Measurements from ENCODE around the gene PARP12. TPM values are rescaled to one million over a fixed set of nuclear protein-coding genes. Genes with fewer than 3 reads are reported as not detected.
A peak's percentile ranks its signal among the peaks of the same experiment; 100 is the strongest.

The PARP12 gene
- total and polyA plus RNA-seq, 2 of the 8 experiments (the other 6 are each of a cell fraction or from before 2014, with no cell fraction given) = 9.0 to 21.5 TPM

GRCh38 chr7:140036224-140036962 lies 26.4 kb downstream of the PARP12 start:
- FAIRE-seq (no peak), DNase-seq (ENCODE audit: low read depth in 1 of 2, low spot score in 2 of 2) (no peak)
- no peak overlapping the region for H4K91ac ChIP-seq (replicated peaks; ENCODE audit: insufficient read length, low read length)
- ChIA-PET CTCF (ENCODE audit: partially characterized antibody) (no interaction called here), POLR2A (ENCODE audit: partially characterized antibody) (no interaction called here)
- H3K14ac ChIP-seq (ENCODE audit: insufficient read length) = no peak overlapping the region
- no peaks in the 10 kb centered on the region for H3K36me3 ChIP-seq (ENCODE audit: control insufficient read depth in 2 of 4, insufficient read depth in 4 of 4, low read length in 3 of 4)
- no peak overlapping the region for H2AFZ ChIP-seq (ENCODE audit: low read length)
- H2BK20ac ChIP-seq (ENCODE audit: low read length) = no peak overlapping the region
- H3K27me3 ChIP-seq (replicated peaks in 1 of 4; ENCODE audit: control insufficient read depth in 3 of 4, extremely low read depth in 1 of 4, insufficient read depth in 3 of 4, low read length in 3 of 4) = no peaks in the 10 kb centered on the region
- H3K4ac ChIP-seq (replicated peaks; ENCODE audit: insufficient read length, low read depth, low read length) = peak overlapping the region; percentile 33
- H2BK15ac ChIP-seq (ENCODE audit: low read length) = no peak overlapping the region
- H3K79me2 ChIP-seq (ENCODE audit: control insufficient read depth in 1 of 2, insufficient read depth in 2 of 2, low read length in 2 of 2) = no peaks in the 10 kb centered on the region
- H3K4me2 ChIP-seq (ENCODE audit: insufficient read depth in 1 of 2, low read depth in 2 of 2, low read length in 2 of 2) = no peak overlapping the region
- H4K20me1 ChIP-seq (replicated peaks in 1 of 2; ENCODE audit: control insufficient read depth in 1 of 2, insufficient read depth in 2 of 2, low read length in 2 of 2) = no peaks in the 10 kb centered on the region
- H3K23ac ChIP-seq (ENCODE audit: insufficient read length) = no peak overlapping the region
- H3K4me3 ChIP-seq (ENCODE audit: extremely low read depth in 1 of 4, insufficient read depth in 2 of 4, low read depth in 3 of 4, low read length in 4 of 4) = no peak overlapping the region
- no peak overlapping the region for H2AK5ac ChIP-seq (ENCODE audit: low read depth, low read length)
- H4K5ac ChIP-seq (ENCODE audit: insufficient read length, low read depth, low read length) = no peak overlapping the region
- H3K9ac ChIP-seq (replicated peaks in 1 of 4; ENCODE audit: extremely low read depth in 1 of 4, low read depth in 3 of 4, low read length in 3 of 4) = no peak overlapping the region
- H3K23me2 ChIP-seq (ENCODE audit: low read depth, low read length) = no peaks in the 10 kb centered on the region; the same call in 1 of the 2 replicates
- no peak overlapping the region for H3K18ac ChIP-seq (ENCODE audit: extremely low read depth, low read length)
- H3K56ac ChIP-seq (replicated peaks; ENCODE audit: insufficient read length, low read depth, low read length) = no peak overlapping the region
- no peaks in the 10 kb centered on the region for H3K9me3 ChIP-seq (ENCODE audit: insufficient read depth in 2 of 2, low read depth in 1 of 2, low read length in 1 of 2)
- no peaks in the 10 kb centered on the region for H3K79me1 ChIP-seq (ENCODE audit: low read depth, low read length)
- no peak overlapping the region for H2BK120ac ChIP-seq (replicated peaks; ENCODE audit: low read depth, low read length)
- no peaks in the 10 kb centered on the region for H3K4me1 ChIP-seq (replicated peaks in 1 of 4; ENCODE audit: control insufficient read depth in 3 of 4, insufficient read depth in 4 of 4, low read length in 3 of 4)
- no peak overlapping the region for H3K27ac ChIP-seq (ENCODE audit: low read depth, low read length)
- 90% methylated on average over 11 of the region's 11 CpGs; no CpG with 5 or more reads in 1 of the 2 experiments for WGBS, 2 experiments (ENCODE audit: extremely low coverage in 1 of 2, insufficient coverage in 1 of 2, insufficient read length in 1 of 2, insufficient replicate concordance in 2 of 2, low coverage in 1 of 2, low lambda C conversion rate in 2 of 2, missing lambda C conversion rate in 1 of 2)
- H2BK12ac ChIP-seq (ENCODE audit: low read depth, low read length) = no peak overlapping the region
- H2BK5ac ChIP-seq (ENCODE audit: low read depth, low read length) = no peak overlapping the region
- H4K8ac ChIP-seq (ENCODE audit: extremely low read depth, insufficient read depth, low read length) = no peak overlapping the region
- TF ChIP-seq ATF2 (IDR thresholded peaks at IDR 0.05; ENCODE audit: low read length) = no peak
- no peak for TF ChIP-seq CTBP2 (IDR thresholded peaks at IDR 0.05; ENCODE audit: borderline replicate concordance, insufficient read depth, insufficient read length, low read length)
- TF ChIP-seq HDAC6 (IDR thresholded peaks at IDR 0.05; ENCODE audit: low read depth, low read length) = no peak
- TF ChIP-seq SUZ12 (IDR thresholded peaks at IDR 0.05; ENCODE audit: low read length) = no peak
- TF ChIP-seq EP300 (IDR thresholded peaks at IDR 0.05; ENCODE audit: borderline replicate concordance in 1 of 2, low read depth in 2 of 2, low read length in 2 of 2) = no peak
- no peak for TF ChIP-seq GTF2F1 (IDR thresholded peaks at IDR 0.05; ENCODE audit: borderline replicate concordance, low read depth, low read length)
- no peak for TF ChIP-seq NRF1 (IDR thresholded peaks at IDR 0.05; ENCODE audit: low read depth, low read length)
- TF ChIP-seq, protein P1, sequence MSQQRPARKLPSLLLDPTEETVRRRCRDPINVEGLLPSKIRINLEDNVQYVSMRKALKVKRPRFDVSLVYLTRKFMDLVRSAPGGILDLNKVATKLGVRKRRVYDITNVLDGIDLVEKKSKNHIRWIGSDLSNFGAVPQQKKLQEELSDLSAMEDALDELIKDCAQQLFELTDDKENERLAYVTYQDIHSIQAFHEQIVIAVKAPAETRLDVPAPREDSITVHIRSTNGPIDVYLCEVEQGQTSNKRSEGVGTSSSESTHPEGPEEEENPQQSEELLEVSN (IDR thresholded peaks at IDR 0.05) = no peak
- no peak for TF ChIP-seq TBP (IDR thresholded peaks at IDR 0.05; ENCODE audit: low read depth, low read length)
- TF ChIP-seq POU5F1 (IDR thresholded peaks at IDR 0.05; ENCODE audit: low read depth, low read length) = no peak

Measured in H1 (cell line).